ENCODE measurements around the gene ZNF652. TPM values are rescaled to one million over a fixed set of nuclear protein-coding genes. Genes with fewer than 3 reads are reported as not detected.

ZNF652 gene
- total RNA-seq, 3 donors from 2014 or later, result 44.4 to 117 (median 46.9) TPM

GRCh38 chr17:49247944-49248343 is 114.1 kb downstream of the ZNF652 start:
- ATAC-seq, result no peak

DNA sequence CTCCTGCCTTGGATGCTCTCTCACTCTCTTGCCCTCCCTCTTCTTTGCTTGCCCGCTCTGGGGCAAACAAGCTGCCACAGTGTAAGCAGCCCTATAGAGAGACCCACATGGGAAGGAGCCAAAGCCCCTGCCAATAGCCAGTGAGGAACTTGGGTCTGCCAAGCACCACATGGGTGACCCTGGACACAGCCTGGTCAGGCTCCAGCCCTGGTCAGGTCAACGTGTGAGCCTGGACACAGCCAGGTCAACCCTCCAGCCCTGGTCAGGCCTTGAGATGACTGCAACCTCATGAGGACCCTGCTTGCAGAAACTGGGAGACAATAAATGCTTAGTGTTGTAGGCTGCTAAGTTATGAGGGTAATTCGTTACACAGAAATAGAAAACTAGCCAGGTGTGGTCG is 117.2 kb downstream of the ZNF652 start:
- no peak overlapping the region for H3K4me3 ChIP-seq
- DNase-seq, result no peak
- no peak for TF ChIP-seq CTCF (IDR thresholded peaks at IDR 0.05)
- H3K36me3 ChIP-seq (ENCODE audit: low read depth), result no peaks in the 10 kb centered on the region
- ATAC-seq, result no peak
- no peaks in the 10 kb centered on the region for H3K9me3 ChIP-seq
- intact Hi-C loops (cut with DNase I, micrococcal nuclease), result no loop called here
- H3K4me1 ChIP-seq (ENCODE audit: low read depth), result no peaks in the 10 kb centered on the region

More at GRCh38 chr17:49247944-49248343, 114.1 kb downstream of the ZNF652 start:
- H3K4me3 ChIP-seq, result no peak overlapping the region
- no peaks in the 10 kb centered on the region for H3K9me3 ChIP-seq
- DNase-seq, result no peak
- no peaks in the 10 kb centered on the region for H3K36me3 ChIP-seq (ENCODE audit: low read depth)
- intact Hi-C loops (cut with DNase I, micrococcal nuclease), result no loop called here
- TF ChIP-seq CTCF (IDR thresholded peaks at IDR 0.05), result no peak
- no peaks in the 10 kb centered on the region for H3K4me1 ChIP-seq (ENCODE audit: low read depth)

Small RNA genes lying within 50 kb of the gene (microRNA-seq; reads per million reads assigned to microRNA genes)
- not detected for gene MIR6129

Other genes starting within 250 kb of the ZNF652 start
- gene B4GALNT2, start 229.5 kb downstream of the ZNF652 start, total RNA-seq, result 100 to 1,000 TPM in 1 of 3 donors, 10 to 100 TPM in 2; 23.6 to 138 (median 31.7) TPM
- 1 to 10 TPM in 1 of 3 donors, under 1 TPM in 2; 0.89 to 1.7 (median 0.96) TPM for gene GNGT2, start 151.7 kb downstream of the ZNF652 start, total RNA-seq
- 10 to 100 TPM in 1 of 3 donors, 1 to 10 TPM in 2; 5.9 to 10.6 (median 7.2) TPM for gene ABI3, start 151.5 kb downstream of the ZNF652 start, total RNA-seq
- under 1 TPM in 1 of 3 donors, not detected in 2; 0.25 TPM for gene PHOSPHO1, start 131.5 kb downstream of the ZNF652 start, total RNA-seq
- gene PHB1, start 52.6 kb upstream of the ZNF652 start, total RNA-seq, result 100 to 1,000 TPM; 173 to 227 (median 216) TPM
- gene NGFR, start 133.0 kb upstream of the ZNF652 start, total RNA-seq, result 10 to 100 TPM in 1 of 3 donors, 1 to 10 TPM in 2; 1.0 to 11.9 (median 2.0) TPM
- gene NXPH3, start 213.6 kb upstream of the ZNF652 start, total RNA-seq, result 10 to 100 TPM in 1 of 3 donors, 1 to 10 TPM in 1, under 1 TPM in 1; 0.93 to 19.9 (median 2.3) TPM

Measured in mucosa of descending colon (tissue), 3 donors.